ENCODE data around the gene KERA.

GRCh38 chr12:91094032-91094662 is 36.3 kb upstream of the KERA start:
- TF ChIP-seq CTCF (IDR thresholded peaks at IDR 0.05) (no peak), POLR2A (IDR thresholded peaks at IDR 0.05) (no peak)

All from right lobe of liver (tissue), 4 donors.